GM12865 (cell line): ENCODE measurements around the gene SCYL3.

Experiments
- DNase-seq: peaks from one replicate; pipeline ENCODE4 v3.0.0; 2010; ENCODE audit warnings: low read depth
- H3K4me3 ChIP-seq: 2 replicates; pipeline ENCODE4 v1.5.1; 2011; ENCODE audit warnings: mild to moderate bottlenecking, low read depth, low read length, control low read depth
- TF ChIP-seq, protein P1 (sequence below): IDR thresholded peaks from 2 replicates; pipeline ENCODE4 v1.5.1; 2011; ENCODE audit warnings: low read length, control low read depth, low read depth, inconsistent platforms; ENCODE audit not compliant: insufficient read depth; ENCODE audit errors: missing control alignments

SCYL3 gene

DNA sequence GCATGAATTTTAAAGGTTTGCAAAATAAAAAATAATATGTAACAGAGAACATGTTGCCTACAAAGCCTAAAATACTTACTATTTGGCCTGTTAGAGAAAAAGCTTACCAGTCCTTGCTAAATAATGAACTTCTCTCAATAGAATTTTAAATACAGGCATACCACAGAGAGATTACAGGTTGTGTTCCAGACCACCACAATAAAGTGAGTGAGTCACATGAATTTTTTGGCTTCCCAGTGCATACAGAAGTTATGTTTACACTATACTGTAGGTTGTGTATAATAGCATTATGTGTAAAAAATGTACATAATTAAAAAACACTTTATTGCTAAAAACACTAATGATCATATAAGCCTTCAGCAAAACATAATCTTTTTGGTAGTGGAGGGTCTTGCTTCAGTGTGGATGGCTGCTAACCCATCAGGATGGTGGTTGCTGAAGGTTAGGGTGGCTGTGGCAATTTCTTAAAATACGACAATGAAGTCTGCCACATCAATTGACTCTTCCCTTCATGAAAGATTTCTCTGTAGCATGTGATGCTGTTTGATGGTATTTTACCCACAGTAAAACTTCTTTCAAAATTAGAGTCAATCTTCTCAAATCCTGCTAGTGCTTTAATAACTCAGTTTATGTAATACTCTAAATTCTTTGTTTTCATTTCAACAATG, 48.6 kb downstream of the SCYL3 start:
- TF ChIP-seq, protein P1, sequence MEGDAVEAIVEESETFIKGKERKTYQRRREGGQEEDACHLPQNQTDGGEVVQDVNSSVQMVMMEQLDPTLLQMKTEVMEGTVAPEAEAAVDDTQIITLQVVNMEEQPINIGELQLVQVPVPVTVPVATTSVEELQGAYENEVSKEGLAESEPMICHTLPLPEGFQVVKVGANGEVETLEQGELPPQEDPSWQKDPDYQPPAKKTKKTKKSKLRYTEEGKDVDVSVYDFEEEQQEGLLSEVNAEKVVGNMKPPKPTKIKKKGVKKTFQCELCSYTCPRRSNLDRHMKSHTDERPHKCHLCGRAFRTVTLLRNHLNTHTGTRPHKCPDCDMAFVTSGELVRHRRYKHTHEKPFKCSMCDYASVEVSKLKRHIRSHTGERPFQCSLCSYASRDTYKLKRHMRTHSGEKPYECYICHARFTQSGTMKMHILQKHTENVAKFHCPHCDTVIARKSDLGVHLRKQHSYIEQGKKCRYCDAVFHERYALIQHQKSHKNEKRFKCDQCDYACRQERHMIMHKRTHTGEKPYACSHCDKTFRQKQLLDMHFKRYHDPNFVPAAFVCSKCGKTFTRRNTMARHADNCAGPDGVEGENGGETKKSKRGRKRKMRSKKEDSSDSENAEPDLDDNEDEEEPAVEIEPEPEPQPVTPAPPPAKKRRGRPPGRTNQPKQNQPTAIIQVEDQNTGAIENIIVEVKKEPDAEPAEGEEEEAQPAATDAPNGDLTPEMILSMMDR: no peak
- no peak overlapping the region for H3K4me3 ChIP-seq
- DNase-seq: no peak

DNA sequence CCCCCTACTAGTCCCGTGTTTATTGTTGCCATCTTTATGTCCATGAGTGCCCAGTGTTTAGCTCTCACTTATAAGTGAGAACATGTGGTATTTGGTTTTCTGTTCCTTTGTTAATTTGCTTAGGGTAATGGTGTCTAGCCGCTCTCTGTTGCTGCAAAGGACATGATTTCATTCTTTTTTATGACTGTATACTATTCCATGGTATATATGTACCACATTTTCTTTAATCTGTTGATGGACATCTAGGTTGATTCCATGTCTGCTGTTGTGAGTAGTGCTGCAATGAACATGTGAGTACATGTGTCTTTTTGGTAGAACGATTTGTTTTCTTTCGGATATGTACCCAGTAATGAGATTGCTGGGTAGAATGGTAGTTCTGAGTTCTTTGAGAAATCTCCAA, 54.8 kb downstream of the SCYL3 start:
- TF ChIP-seq, protein P1: no peak
- no peak for DNase-seq
- H3K4me3 ChIP-seq: no peak overlapping the region

DNA sequence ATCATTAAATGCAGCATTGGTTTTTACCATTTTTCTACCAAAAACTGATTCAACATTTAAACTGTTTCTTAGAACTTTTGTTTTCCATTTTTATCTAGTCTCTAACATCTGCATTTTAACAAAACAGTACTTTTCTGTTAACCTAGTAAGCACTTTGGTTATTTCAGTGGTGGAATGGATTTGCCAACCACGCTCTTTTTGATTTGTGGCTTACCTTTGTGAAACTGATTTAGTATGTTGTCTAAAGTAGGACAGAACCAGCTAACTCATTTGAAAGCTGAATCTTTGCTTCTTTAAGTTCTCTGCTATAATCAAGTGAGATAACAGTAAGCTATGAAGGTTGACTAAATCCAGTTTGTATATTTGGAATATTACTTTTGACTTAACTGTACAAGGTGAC, 57.5 kb downstream of the SCYL3 start:
- H3K4me3 ChIP-seq: no peak overlapping the region
- TF ChIP-seq, protein P1: no peak
- no peak for DNase-seq

DNA sequence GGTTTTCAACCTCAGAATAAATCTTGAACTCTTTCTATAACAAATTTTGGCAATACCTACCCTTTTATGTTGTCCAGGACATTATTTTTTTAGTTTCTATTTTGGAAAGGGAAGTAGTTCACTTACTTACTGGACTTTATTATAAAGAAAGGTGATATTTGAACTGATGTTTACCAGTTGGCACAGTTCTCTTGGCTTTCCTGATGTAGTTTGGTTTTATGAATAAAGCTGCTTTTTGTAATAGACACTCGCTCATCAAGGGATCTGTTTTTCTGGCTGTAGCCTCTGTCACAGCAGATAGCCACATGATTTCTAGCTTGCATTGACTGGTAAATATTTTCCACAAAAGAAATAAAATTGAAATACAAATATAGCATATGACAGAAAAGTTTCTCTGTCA, 58.0 kb downstream of the SCYL3 start:
- TF ChIP-seq, protein P1: no peak
- H3K4me3 ChIP-seq: no peak overlapping the region
- no peak for DNase-seq

DNA sequence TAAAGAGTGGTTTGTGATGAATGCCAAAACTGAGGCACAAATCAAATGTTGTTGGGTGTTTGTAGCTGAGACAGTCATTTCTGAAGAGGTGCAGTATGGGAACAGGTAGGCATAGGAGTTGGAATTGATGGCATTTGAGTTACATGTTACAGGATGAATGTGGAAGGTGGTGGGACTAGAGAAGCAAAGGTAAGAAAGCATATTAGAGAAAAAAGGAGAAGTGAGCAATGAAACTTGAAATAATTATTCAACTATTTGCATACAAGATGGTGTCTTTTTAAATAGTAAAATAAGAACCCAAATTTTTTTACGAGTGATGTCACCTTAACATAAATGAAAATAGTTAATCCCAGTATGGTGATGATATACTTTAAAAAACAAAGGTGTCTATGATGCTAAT, 58.8 kb downstream of the SCYL3 start:
- H3K4me3 ChIP-seq: no peak overlapping the region

DNA sequence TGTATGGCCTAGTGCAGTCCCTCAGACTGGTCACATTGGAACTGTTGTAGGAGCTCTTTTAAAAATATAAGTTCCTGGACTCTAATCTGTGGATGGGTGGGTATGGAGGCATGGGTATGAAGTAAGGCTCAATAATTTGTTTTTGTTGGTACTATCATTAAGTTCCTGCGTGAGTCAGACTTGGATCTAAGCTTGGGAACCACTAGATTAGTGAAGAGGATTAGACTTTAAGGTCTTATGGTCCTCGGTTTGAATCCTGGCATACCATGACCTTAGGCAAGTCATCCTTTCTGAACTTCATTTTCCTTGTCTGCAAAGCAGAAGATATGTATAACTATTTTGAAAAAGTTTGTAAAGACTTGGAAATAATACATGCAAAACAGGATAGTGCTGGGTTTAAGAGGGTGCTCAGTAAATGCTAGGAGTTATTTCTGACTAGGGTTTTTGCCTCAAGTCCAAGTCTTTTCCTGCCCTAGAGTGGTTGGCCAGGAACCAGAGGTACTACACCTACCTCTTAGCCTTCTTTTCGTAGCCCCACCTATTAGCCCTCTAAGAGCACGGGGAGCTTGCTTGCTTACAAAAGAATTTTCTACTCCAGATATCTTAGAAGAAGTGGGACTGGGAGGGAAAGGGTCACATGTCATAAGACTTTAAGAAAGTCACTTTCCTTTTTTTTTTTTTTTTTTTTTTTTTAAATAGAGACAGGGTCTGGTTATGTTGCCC, 60.4 kb downstream of the SCYL3 start:
- H3K4me3 ChIP-seq: no peak overlapping the region
- TF ChIP-seq, protein P1: no peak
- no peak for DNase-seq

More for the DNA sequence above, 58.8 kb downstream of the SCYL3 start:
- no peak for DNase-seq
- TF ChIP-seq, protein P1: no peak
